ENCODE data around the gene UBE3B.

UBE3B gene

GRCh38 chr12:109503611-109504010 lies 26.2 kb downstream of the UBE3B start:
- Histone ChIP-seq H3K23ac (ENCODE audit: low read length) (no peak overlapping the region), H3K9ac (ENCODE audit: low read length) (no peak overlapping the region), H3K27ac (ENCODE audit: low read depth, low read length) (no peak overlapping the region), H3K4me3 (ENCODE audit: low read length) (no peak overlapping the region), H3K4me2 (ENCODE audit: low read length) (no peak overlapping the region), H3K79me2 (ENCODE audit: control insufficient read depth, insufficient read depth, low read length) (no peaks in the 10 kb centered on the region), H3K79me1 (ENCODE audit: low read length) (no peaks in the 10 kb centered on the region), H2BK15ac (replicated peaks; ENCODE audit: low read depth) (no peak overlapping the region), H3K4ac (ENCODE audit: low read depth, low read length) (no peak overlapping the region), H3K18ac (ENCODE audit: low read length) (no peak overlapping the region), H2BK5ac (ENCODE audit: low read length) (no peak overlapping the region), H2AK5ac (ENCODE audit: low read length) (no peak overlapping the region), H3K4me1 (ENCODE audit: control insufficient read depth, low read depth, low read length) (no peaks in the 10 kb centered on the region), H3K36me3 (ENCODE audit: control insufficient read depth, insufficient read depth, low read length) (no peaks in the 10 kb centered on the region), H4K5ac (ENCODE audit: low read length) (no peak overlapping the region), H4K8ac (ENCODE audit: low read depth, low read length) (no peak overlapping the region), H3K27me3 (ENCODE audit: insufficient read depth, low read length, poor library complexity) (no peaks in the 10 kb centered on the region), H3K56ac (ENCODE audit: low read length) (no peak overlapping the region), H2BK120ac (ENCODE audit: low read depth, low read length) (no peak overlapping the region)
- DNase-seq = no peak
- no CpG with 5 or more reads among the region's 3 CpGs for WGBS (ENCODE audit: extremely low coverage, insufficient coverage, low lambda C conversion rate)

GRCh38 chr12:109504068-109504467 lies 26.6 kb downstream of the UBE3B start:
- H3K56ac ChIP-seq (ENCODE audit: low read length) = no peak overlapping the region
- H2AK5ac ChIP-seq (ENCODE audit: low read length) = no peak overlapping the region
- H2BK15ac ChIP-seq (replicated peaks; ENCODE audit: low read depth) = no peak overlapping the region
- H3K79me2 ChIP-seq (ENCODE audit: control insufficient read depth, insufficient read depth, low read length) = no peaks in the 10 kb centered on the region
- no peaks in the 10 kb centered on the region for H3K79me1 ChIP-seq (ENCODE audit: low read length)
- DNase-seq = no peak
- no peak overlapping the region for H2BK120ac ChIP-seq (ENCODE audit: low read depth, low read length)
- H3K4ac ChIP-seq (ENCODE audit: low read depth, low read length) = no peak overlapping the region
- no peak overlapping the region for H3K18ac ChIP-seq (ENCODE audit: low read length)
- no peaks in the 10 kb centered on the region for H3K27me3 ChIP-seq (ENCODE audit: insufficient read depth, low read length, poor library complexity)
- H3K4me3 ChIP-seq (ENCODE audit: low read length) = no peak overlapping the region
- H4K5ac ChIP-seq (ENCODE audit: low read length) = no peak overlapping the region
- no peak overlapping the region for H3K23ac ChIP-seq (ENCODE audit: low read length)
- no peak overlapping the region for H3K4me2 ChIP-seq (ENCODE audit: low read length)
- H4K8ac ChIP-seq (ENCODE audit: low read depth, low read length) = no peak overlapping the region
- no peak overlapping the region for H2BK5ac ChIP-seq (ENCODE audit: low read length)
- no peak overlapping the region for H3K9ac ChIP-seq (ENCODE audit: low read length)
- H3K4me1 ChIP-seq (ENCODE audit: control insufficient read depth, low read depth, low read length) = no peaks in the 10 kb centered on the region
- WGBS (ENCODE audit: extremely low coverage, insufficient coverage, low lambda C conversion rate) = no CpG with 5 or more reads among the region's 1 CpG
- no peak overlapping the region for H3K27ac ChIP-seq (ENCODE audit: low read depth, low read length)
- H3K36me3 ChIP-seq (ENCODE audit: control insufficient read depth, insufficient read depth, low read length) = no peaks in the 10 kb centered on the region

- no CpG with 5 or more reads among the region's 15 CpGs for WGBS (ENCODE audit: extremely low coverage, insufficient coverage, low lambda C conversion rate)
- Histone ChIP-seq H3K4ac (ENCODE audit: low read depth, low read length) (no peak overlapping the region), H2BK5ac (ENCODE audit: low read length) (no peak overlapping the region), H3K4me3 (ENCODE audit: low read length) (no peak overlapping the region), H4K5ac (ENCODE audit: low read length) (no peak overlapping the region), H3K79me1 (ENCODE audit: low read length) (no peaks in the 10 kb centered on the region), H3K4me2 (ENCODE audit: low read length) (no peak overlapping the region), H3K18ac (ENCODE audit: low read length) (no peak overlapping the region), H3K23ac (ENCODE audit: low read length) (no peak overlapping the region), H3K27ac (ENCODE audit: low read depth, low read length) (no peak overlapping the region), H2BK15ac (replicated peaks; ENCODE audit: low read depth) (no peak overlapping the region), H3K4me1 (ENCODE audit: control insufficient read depth, low read depth, low read length) (no peaks in the 10 kb centered on the region), H3K36me3 (ENCODE audit: control insufficient read depth, insufficient read depth, low read length) (no peaks in the 10 kb centered on the region), H3K79me2 (ENCODE audit: control insufficient read depth, insufficient read depth, low read length) (no peaks in the 10 kb centered on the region), H2BK120ac (ENCODE audit: low read depth, low read length) (no peak overlapping the region), H3K9ac (ENCODE audit: low read length) (no peak overlapping the region), H3K56ac (ENCODE audit: low read length) (no peak overlapping the region), H4K8ac (ENCODE audit: low read depth, low read length) (no peak overlapping the region), H3K27me3 (ENCODE audit: insufficient read depth, low read length, poor library complexity) (no peaks in the 10 kb centered on the region), H2AK5ac (ENCODE audit: low read length) (no peak overlapping the region)
- DNase-seq = no peak
Observed at GRCh38 chr12:109510196-109510595, 32.8 kb downstream of the UBE3B start.

GRCh38 chr12:109512608-109513007 lies 35.2 kb downstream of the UBE3B start:
- Histone ChIP-seq H3K4me2 (ENCODE audit: low read length) (no peak overlapping the region), H3K27me3 (ENCODE audit: insufficient read depth, low read length, poor library complexity) (no peaks in the 10 kb centered on the region), H2BK120ac (ENCODE audit: low read depth, low read length) (no peak overlapping the region), H3K4me3 (ENCODE audit: low read length) (no peak overlapping the region), H3K23ac (ENCODE audit: low read length) (no peak overlapping the region), H2AK5ac (ENCODE audit: low read length) (no peak overlapping the region), H3K79me1 (ENCODE audit: low read length) (no peaks in the 10 kb centered on the region), H3K79me2 (ENCODE audit: control insufficient read depth, insufficient read depth, low read length) (no peaks in the 10 kb centered on the region), H3K27ac (ENCODE audit: low read depth, low read length) (no peak overlapping the region), H2BK15ac (replicated peaks; ENCODE audit: low read depth) (no peak overlapping the region), H3K4me1 (ENCODE audit: control insufficient read depth, low read depth, low read length) (no peaks in the 10 kb centered on the region), H2BK5ac (ENCODE audit: low read length) (no peak overlapping the region), H3K36me3 (ENCODE audit: control insufficient read depth, insufficient read depth, low read length) (no peaks in the 10 kb centered on the region), H4K5ac (ENCODE audit: low read length) (no peak overlapping the region), H3K9ac (ENCODE audit: low read length) (no peak overlapping the region), H4K8ac (ENCODE audit: low read depth, low read length) (no peak overlapping the region), H3K4ac (ENCODE audit: low read depth, low read length) (no peak overlapping the region), H3K56ac (ENCODE audit: low read length) (no peak overlapping the region), H3K18ac (ENCODE audit: low read length) (no peak overlapping the region)
- WGBS (ENCODE audit: extremely low coverage, insufficient coverage, low lambda C conversion rate) = no CpG with 5 or more reads among the region's 1 CpG
- no peak for DNase-seq

GRCh38 chr12:109513051-109513450 lies 35.6 kb downstream of the UBE3B start:
- no peaks in the 10 kb centered on the region for H3K4me1 ChIP-seq (ENCODE audit: control insufficient read depth, low read depth, low read length)
- WGBS (ENCODE audit: extremely low coverage, insufficient coverage, low lambda C conversion rate) = no CpG with 5 or more reads among the region's 8 CpGs

GRCh38 chr12:109513977-109514376 lies 36.5 kb downstream of the UBE3B start:
- Histone ChIP-seq H3K79me1 (ENCODE audit: low read length) (no peaks in the 10 kb centered on the region), H2AK5ac (ENCODE audit: low read length) (no peak overlapping the region), H3K4me1 (ENCODE audit: control insufficient read depth, low read depth, low read length) (peaks cover 1% of the 10 kb centered on the region), H3K9ac (ENCODE audit: low read length) (no peak overlapping the region), H2BK120ac (ENCODE audit: low read depth, low read length) (no peak overlapping the region), H3K4ac (ENCODE audit: low read depth, low read length) (no peak overlapping the region), H2BK5ac (ENCODE audit: low read length) (no peak overlapping the region), H3K56ac (ENCODE audit: low read length) (no peak overlapping the region), H3K23ac (ENCODE audit: low read length) (no peak overlapping the region), H3K27ac (ENCODE audit: low read depth, low read length) (no peak overlapping the region), H3K4me3 (ENCODE audit: low read length) (no peak overlapping the region), H3K4me2 (ENCODE audit: low read length) (no peak overlapping the region), H3K27me3 (ENCODE audit: insufficient read depth, low read length, poor library complexity) (no peaks in the 10 kb centered on the region), H3K18ac (ENCODE audit: low read length) (no peak overlapping the region), H4K5ac (ENCODE audit: low read length) (no peak overlapping the region), H3K36me3 (ENCODE audit: control insufficient read depth, insufficient read depth, low read length) (no peaks in the 10 kb centered on the region), H4K8ac (ENCODE audit: low read depth, low read length) (no peak overlapping the region), H3K79me2 (ENCODE audit: control insufficient read depth, insufficient read depth, low read length) (no peaks in the 10 kb centered on the region), H2BK15ac (replicated peaks; ENCODE audit: low read depth) (no peak overlapping the region)
- no peak for DNase-seq
- WGBS (ENCODE audit: extremely low coverage, insufficient coverage, low lambda C conversion rate) = no CpG with 5 or more reads among the region's 4 CpGs

More at GRCh38 chr12:109513051-109513450, 35.6 kb downstream of the UBE3B start:
- Histone ChIP-seq H4K8ac (ENCODE audit: low read depth, low read length) (no peak overlapping the region), H3K79me1 (ENCODE audit: low read length) (no peaks in the 10 kb centered on the region), H3K4me3 (ENCODE audit: low read length) (no peak overlapping the region), H2AK5ac (ENCODE audit: low read length) (no peak overlapping the region), H3K79me2 (ENCODE audit: control insufficient read depth, insufficient read depth, low read length) (no peaks in the 10 kb centered on the region), H2BK120ac (ENCODE audit: low read depth, low read length) (no peak overlapping the region), H3K4ac (ENCODE audit: low read depth, low read length) (no peak overlapping the region), H3K56ac (ENCODE audit: low read length) (no peak overlapping the region), H4K5ac (ENCODE audit: low read length) (no peak overlapping the region), H3K36me3 (ENCODE audit: control insufficient read depth, insufficient read depth, low read length) (no peaks in the 10 kb centered on the region), H3K4me2 (ENCODE audit: low read length) (no peak overlapping the region), H3K18ac (ENCODE audit: low read length) (no peak overlapping the region), H3K27me3 (ENCODE audit: insufficient read depth, low read length, poor library complexity) (no peaks in the 10 kb centered on the region), H3K23ac (ENCODE audit: low read length) (no peak overlapping the region), H2BK5ac (ENCODE audit: low read length) (no peak overlapping the region), H3K27ac (ENCODE audit: low read depth, low read length) (no peak overlapping the region), H3K9ac (ENCODE audit: low read length) (no peak overlapping the region), H2BK15ac (replicated peaks; ENCODE audit: low read depth) (no peak overlapping the region)
- no peak for DNase-seq
